Parathyroid adenoma (tissue), 2 donors: ENCODE data around the gene SPOCK1.

Experiments used
- H2AFZ ChIP-seq: fragments of 300-600 bp; sonication (generic); one replicate; pipeline ENCODE4 v1.7.0; 2017; ENCODE audit warnings: antibody characterized with exemption, mild to moderate bottlenecking
- H3K27ac ChIP-seq: fragments of 300-600 bp; sonication (generic); one replicate; pipeline ENCODE4 v1.7.0; 2017
- H3K27me3 ChIP-seq: fragments of 300-600 bp; sonication (generic); one replicate; pipeline ENCODE4 v1.7.0; 2017; ENCODE audit warnings: low read length; ENCODE audit not compliant: control insufficient read depth, insufficient read depth
- H3K36me3 ChIP-seq: fragments of 300-600 bp; sonication (generic); one replicate; pipeline ENCODE4 v1.7.0; 2017; ENCODE audit warnings: low read length; ENCODE audit not compliant: control insufficient read depth, insufficient read depth
- H3K4me1 ChIP-seq: fragments of 300-600 bp; sonication (generic); one replicate; pipeline ENCODE4 v1.7.0; 2017; ENCODE audit warnings: control low read depth
- H3K4me2 ChIP-seq: fragments of 300-600 bp; sonication (generic); one replicate; pipeline ENCODE4 v1.7.0; 2017; ENCODE audit warnings: low read length
- H3K4me3 ChIP-seq: fragments of 300-600 bp; sonication (generic); one replicate; pipeline ENCODE4 v1.7.0; 2017; ENCODE audit warnings: low read depth, low read length
- H3K79me2 ChIP-seq: fragments of 300-600 bp; sonication (generic); one replicate; pipeline ENCODE4 v1.7.0; 2017; ENCODE audit warnings: control low read depth
- H3K9ac ChIP-seq: fragments of 300-600 bp; sonication (generic); one replicate; pipeline ENCODE4 v1.7.0; 2017; ENCODE audit warnings: mild to moderate bottlenecking
- H3K9me3 ChIP-seq: fragments of 300-600 bp; sonication (generic); one replicate; pipeline ENCODE4 v1.7.0; 2017; ENCODE audit warnings: low read length; ENCODE audit not compliant: control insufficient read depth
- CTCF ChIP-seq: fragments of 300-600 bp; sonication (generic); IDR thresholded peaks from one replicate; pipeline ENCODE4 v1.7.0; 2017; ENCODE audit warnings: antibody characterized with exemption, mild to moderate bottlenecking
- donor health status: primary hyperparathyroidism.

The SPOCK1 gene

GRCh38 chr5:137453483-137454080, 45.5 kb downstream of the SPOCK1 start:
- no peaks in the 10 kb centered on the region for H3K79me2 ChIP-seq
- H3K27ac ChIP-seq, result no peak overlapping the region
- H3K4me2 ChIP-seq, result no peak overlapping the region
- no peaks in the 10 kb centered on the region for H3K36me3 ChIP-seq
- no peak overlapping the region for H3K4me3 ChIP-seq
- H3K4me1 ChIP-seq, result no peaks in the 10 kb centered on the region
- no peaks in the 10 kb centered on the region for H3K27me3 ChIP-seq
- H2AFZ ChIP-seq, result no peak overlapping the region
- H3K9ac ChIP-seq, result no peak overlapping the region
- TF ChIP-seq CTCF, result no peak
- H3K9me3 ChIP-seq, result no peaks in the 10 kb centered on the region

- Histone ChIP-seq H3K36me3 (no peaks in the 10 kb centered on the region), H3K27ac (no peak overlapping the region), H2AFZ (no peak overlapping the region)
Observed at GRCh38 chr5:137450759-137451158, 48.4 kb downstream of the SPOCK1 start.

GRCh38 chr5:137448868-137449267, 50.3 kb downstream of the SPOCK1 start:
- Histone ChIP-seq H3K9me3 (no peaks in the 10 kb centered on the region), H3K9ac (no peak overlapping the region), H3K27ac (no peak overlapping the region), H2AFZ (no peak overlapping the region), H3K4me2 (no peak overlapping the region), H3K27me3 (no peaks in the 10 kb centered on the region), H3K4me1 (no peaks in the 10 kb centered on the region), H3K4me3 (no peak overlapping the region), H3K36me3 (no peaks in the 10 kb centered on the region), H3K79me2 (no peaks in the 10 kb centered on the region)
- TF ChIP-seq CTCF, result no peak

More at GRCh38 chr5:137450759-137451158, 48.4 kb downstream of the SPOCK1 start:
- Histone ChIP-seq H3K79me2 (no peaks in the 10 kb centered on the region), H3K4me2 (no peak overlapping the region), H3K9me3 (no peaks in the 10 kb centered on the region), H3K4me1 (no peaks in the 10 kb centered on the region), H3K4me3 (no peak overlapping the region), H3K9ac (no peak overlapping the region), H3K27me3 (no peaks in the 10 kb centered on the region)
- no peak for TF ChIP-seq CTCF

DNA sequence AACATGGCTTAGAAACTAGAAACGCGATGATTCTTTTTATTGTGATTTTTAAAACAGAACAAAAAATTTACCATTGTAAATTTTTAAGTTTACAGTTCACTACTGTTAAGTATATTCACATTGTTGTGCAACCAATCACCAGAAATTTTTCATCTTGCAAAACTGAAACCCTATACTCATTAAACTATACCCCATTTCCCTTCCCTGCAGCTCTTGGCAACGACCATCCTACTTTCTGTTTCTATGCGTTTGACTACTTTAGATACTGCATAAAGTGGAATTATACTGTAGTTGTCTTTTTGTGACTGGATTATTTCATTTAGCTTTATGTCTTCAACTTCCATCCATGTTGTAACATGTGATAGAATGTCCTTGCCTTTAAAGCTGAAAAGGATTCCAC, 52.5 kb downstream of the SPOCK1 start:
- H2AFZ ChIP-seq, result no peak overlapping the region
- H3K27ac ChIP-seq, result no peak overlapping the region
- no peak for TF ChIP-seq CTCF

DNA sequence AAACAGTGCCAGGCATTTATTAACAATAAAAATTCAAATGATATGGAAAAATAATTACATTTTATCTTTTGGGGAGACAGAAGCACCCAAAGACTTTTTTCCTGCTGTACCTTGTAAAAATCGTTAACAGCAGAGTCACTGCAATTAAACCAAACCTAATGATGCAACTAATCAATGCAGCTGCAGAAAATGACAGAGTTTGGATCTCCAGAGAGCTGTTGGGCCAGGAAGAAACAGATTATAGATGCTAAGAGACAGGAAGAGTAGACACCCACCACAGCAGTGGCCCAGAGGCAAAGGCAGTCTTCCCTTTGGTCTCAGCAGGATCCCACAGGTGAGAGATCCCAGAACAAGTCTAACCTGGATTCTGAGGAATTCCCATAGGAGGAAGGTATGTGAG, 53.0 kb downstream of the SPOCK1 start:
- Histone ChIP-seq H3K9me3 (no peaks in the 10 kb centered on the region), H3K9ac (no peak overlapping the region), H3K4me2 (no peak overlapping the region), H3K27ac (no peak overlapping the region), H3K79me2 (no peaks in the 10 kb centered on the region), H2AFZ (no peak overlapping the region), H3K4me1 (no peaks in the 10 kb centered on the region), H3K4me3 (no peak overlapping the region), H3K27me3 (no peaks in the 10 kb centered on the region), H3K36me3 (no peaks in the 10 kb centered on the region)
- no peak for TF ChIP-seq CTCF

More for the DNA sequence above, 52.5 kb downstream of the SPOCK1 start:
- no peaks in the 10 kb centered on the region for H3K27me3 ChIP-seq
- H3K4me2 ChIP-seq, result no peak overlapping the region
- no peak overlapping the region for H3K4me3 ChIP-seq
- H3K9ac ChIP-seq, result no peak overlapping the region
- no peaks in the 10 kb centered on the region for H3K79me2 ChIP-seq
- H3K4me1 ChIP-seq, result no peaks in the 10 kb centered on the region
- H3K9me3 ChIP-seq, result no peaks in the 10 kb centered on the region
- no peaks in the 10 kb centered on the region for H3K36me3 ChIP-seq
